ENCODE results near the gene CERS4.
"Not testable (repeated sequence)": the region's sequence is repeated elsewhere in the genome, so short reads cannot be mapped to it uniquely, and the experiment has no call there.

CERS4 gene

DNA sequence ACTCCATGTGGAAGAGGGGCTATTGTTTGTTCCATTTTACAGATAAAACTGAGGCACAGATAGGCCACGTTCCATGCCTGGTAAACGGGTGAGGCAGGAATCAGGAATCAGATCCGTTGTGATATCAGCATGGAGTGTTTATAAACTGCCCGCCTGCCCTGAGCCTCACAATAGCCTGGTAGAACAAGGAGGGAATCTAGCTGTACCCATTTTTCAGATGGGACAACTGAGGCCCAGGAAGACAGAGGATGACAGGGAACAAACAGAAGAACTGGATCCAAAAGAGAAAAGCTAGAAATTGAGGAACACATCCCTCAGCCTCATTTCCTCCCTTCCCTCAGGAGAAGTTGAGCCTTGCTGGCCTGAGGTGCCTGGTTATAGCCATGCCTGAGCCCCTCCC, 32.5 kb downstream of the CERS4 start:
- no peak for DNase-seq (ENCODE audit: low read depth in 2 of 3, low spot score in 1 of 3)

DNA sequence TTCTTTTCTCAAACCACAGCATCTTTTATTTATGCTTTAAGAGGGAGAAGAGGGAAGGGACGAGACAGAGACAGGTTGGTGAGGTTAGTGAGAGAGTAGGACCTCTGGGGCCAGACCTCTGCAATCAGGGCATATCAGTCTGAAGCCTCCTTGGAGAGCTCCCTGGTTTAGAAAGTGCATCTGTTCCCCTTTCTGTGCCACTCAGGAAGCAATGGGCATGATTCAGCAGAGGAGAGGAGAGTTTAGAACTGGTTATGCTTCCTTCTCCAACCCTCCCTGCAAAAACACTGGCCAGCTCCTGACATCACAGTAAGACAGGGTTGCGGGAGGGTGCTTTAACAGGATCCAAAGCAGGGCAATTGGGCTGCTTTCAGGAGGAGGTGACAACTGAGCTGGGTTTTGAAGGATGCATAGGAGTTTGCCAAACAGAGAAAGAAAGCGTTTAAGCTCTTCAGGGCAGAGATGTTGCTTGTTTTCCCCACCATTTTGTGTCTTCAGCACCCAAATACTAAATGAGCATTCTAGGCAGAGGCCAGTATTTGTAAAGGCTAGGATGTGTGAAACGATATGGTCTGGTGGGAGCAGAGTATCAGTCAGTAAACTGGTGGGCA, 33.1 kb downstream of the CERS4 start:
- DNase-seq (ENCODE audit: low read depth in 2 of 3, low spot score in 1 of 3): no peak

DNA sequence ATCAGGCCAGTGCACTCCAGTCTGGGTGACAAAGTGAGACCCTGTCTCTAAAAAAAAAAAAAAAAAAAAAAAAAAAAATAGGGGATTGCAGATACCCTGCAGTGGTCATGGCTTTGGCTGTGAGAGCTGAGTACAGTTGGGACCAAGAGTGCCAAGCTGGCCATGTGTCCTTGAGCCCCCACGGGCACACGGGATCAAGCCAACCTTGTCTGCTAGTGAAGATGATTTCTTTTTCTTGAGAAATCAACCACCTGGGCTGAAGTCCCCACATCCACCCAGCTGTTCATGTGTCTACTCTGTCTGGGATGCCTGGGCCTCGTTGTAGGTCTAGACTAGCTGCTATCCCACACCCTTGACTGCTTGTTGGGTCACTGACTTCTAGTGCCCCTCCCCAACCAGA, 34.0 kb downstream of the CERS4 start:
- DNase-seq (ENCODE audit: low read depth in 2 of 3, low spot score in 1 of 3): no peak

DNA sequence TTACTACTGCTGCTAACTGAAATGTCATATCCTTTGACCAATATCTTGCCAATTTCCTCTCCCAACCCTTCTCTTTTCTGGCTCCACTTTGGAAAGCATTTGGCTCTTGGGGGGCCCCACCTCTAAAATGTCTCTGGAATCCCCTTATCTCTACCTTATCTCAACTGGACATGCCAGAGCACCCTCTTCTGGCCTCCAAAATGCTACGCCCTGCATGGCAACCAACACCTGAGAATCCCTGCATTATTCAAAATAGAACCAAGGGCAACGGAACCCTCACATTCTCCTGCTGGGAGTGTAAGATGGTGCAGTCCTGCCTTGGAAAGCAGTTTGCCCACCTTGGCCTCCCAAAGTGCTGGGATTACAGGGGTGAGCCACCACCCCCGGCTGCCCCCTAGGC, 35.3 kb downstream of the CERS4 start:
- no peak for DNase-seq (ENCODE audit: low read depth in 2 of 3, low spot score in 1 of 3)

DNA sequence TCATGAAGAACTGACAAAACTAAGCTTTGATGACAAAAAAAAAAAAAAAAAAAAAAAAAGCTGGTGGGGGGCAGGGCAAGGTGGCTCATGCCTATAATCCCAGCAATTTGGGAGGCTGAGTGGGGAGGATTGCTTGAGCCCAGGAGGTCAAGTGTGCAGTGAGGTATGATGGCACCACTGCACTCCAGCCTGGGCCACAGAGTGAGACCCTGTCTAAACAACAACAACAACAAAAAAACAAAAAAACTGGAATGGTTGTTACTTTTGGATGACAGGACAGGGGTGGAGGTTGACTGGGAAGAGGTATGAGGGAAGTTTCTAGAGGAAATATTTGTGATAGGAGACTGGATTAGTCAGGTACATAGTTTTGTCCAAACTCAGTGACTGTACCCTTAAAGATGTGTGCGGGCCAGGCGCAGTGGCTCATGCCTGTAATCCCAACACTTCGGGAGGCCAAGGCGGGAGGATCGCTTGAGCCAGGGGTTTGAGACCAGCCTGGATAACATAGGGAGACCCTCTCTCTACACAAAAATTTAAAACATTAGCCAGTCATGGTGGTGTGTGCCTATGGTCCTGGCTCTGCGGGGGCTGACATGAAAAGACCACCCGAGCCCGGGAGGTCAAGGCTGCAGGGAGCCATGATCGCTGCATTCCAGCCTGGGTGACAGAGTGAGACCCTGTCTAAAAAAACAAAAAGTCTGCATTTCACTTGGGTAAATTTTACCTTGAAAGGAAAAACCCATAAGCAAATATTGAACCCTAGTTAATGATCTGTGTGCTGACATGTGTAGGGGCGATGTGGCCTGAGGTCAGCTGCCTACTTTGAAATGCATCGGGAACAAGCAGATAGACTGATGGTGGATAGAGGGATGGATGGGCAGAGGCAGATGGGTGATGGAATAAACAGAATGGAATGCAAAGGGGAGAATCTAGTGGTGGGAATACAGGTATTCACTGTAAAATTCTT, 37.0 kb downstream of the CERS4 start:
- DNase-seq (ENCODE audit: low read depth in 2 of 3, low spot score in 1 of 3): no peak

DNA sequence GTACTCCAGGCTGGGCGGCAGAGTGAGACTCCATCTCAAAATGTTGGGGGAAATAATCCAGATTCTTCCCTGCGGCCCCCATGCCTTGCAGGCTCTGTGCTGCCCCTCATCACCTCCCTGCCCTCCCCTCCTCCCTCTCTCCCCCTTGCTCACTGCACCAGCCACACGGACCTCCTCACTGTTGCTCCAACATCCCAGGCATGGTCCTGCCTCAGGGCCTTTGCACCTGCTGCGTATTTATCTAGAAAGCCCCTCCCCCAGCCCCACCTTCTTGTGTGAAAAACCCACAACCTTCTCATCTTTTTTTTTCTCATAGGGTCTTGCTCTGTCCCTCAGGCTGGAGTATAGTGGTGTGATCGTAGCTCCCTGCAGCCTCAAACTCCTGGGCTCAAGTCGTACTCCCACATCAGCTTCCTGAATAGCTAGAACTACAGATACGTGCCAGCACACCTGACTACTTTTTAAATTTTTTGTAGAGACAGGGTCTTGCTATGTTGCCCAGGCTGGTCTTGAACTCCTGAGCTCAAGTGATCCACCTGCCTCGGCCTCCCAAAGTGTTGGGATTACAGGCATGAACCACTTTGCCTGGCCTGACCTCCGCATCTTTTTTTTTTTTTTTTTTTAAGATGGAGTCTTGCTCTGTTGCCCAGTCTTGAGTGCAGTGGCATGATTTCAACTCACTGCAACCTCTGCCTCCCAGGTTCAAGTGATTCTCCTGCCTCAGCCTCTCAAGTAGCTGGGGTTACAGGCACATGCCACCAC, 38.1 kb downstream of the CERS4 start:
- DNase-seq (ENCODE audit: low read depth in 2 of 3, low spot score in 1 of 3): not testable (repeated sequence)

DNA sequence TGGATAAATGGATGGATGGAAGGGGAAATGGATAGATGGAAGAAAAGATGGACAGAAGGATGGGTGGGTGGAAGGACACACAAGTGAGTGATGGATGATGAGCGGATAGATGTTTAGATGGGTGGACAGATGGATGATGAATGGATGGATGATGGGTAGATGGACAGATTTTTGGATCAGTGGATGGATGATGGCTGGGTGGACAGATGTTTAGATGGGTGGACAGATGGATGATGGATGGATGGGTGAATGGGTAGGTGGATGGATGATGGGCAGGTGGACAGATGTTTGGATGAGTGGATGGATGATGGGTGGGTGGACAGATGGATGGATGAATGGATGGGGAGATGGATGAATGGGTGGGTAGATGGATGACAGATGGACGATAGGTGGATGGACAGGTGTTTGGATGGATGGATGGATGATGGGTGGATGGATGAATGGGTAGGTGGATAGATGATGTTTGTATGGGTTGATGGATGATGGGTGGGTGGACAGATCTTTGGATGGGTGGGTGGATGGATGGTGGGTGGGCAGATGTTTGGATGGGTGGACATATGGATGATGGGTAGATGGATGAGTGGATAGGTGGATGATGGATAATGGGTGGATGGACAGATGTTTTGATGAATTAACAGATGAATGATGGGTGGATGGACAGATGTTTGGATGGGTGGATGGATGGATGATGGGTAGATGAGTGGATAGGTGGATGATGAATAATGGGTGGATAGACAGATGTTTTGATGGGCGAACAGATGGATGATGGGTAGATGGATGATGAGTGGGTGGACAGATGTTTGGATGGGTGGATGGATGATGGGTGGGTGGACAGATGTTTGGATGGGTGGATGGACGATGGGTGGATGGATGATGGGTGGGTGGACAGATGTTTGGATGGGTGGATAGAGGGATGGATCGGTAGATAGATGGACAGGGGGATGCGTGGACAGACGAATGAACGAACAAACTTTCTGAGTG, 39.5 kb downstream of the CERS4 start:
- DNase-seq (ENCODE audit: low read depth in 2 of 3, low spot score in 1 of 3): no peak

DNA sequence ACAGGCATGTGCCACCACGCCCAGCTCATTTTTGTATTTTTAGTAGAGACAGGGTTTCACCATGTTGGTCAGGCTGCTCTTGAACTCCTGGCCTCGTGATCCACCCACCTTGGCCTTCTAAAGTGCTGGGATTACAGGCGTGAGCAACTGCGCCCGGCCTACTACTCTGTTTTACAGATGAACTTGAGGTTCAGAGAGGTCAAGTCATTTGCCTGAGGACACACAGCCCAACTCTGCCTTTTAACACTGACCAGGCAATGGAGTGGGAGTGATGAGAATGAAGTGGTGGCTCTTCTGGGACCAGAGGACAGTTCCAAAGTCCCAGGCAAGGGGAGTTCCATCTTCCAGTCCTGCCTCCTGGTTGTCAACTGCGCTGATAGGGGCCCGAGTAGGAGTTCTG, 41.4 kb downstream of the CERS4 start:
- DNase-seq (ENCODE audit: low read depth in 2 of 3, low spot score in 1 of 3): no peak

DNA sequence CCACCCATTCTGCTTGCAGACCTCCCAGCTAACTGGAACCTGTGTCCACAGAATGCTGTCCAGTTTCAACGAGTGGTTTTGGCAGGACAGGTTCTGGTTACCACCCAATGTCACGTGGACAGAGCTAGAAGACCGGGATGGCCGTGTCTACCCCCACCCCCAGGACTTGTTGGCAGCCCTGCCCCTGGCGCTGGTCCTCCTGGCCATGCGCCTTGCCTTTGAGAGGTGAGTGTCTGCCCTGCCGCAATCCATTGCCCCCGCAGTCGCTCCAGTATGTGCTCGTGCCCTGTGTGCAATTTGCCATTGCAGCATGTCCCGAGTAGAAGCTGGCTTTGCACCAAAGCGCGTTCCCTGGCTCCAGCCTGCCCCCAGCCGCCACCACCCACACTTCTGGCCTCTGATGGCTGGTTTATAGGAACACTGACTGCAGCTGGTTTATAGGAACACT, 41.9 kb downstream of the CERS4 start:
- no peak for DNase-seq (ENCODE audit: low read depth in 2 of 3, low spot score in 1 of 3)

DNA sequence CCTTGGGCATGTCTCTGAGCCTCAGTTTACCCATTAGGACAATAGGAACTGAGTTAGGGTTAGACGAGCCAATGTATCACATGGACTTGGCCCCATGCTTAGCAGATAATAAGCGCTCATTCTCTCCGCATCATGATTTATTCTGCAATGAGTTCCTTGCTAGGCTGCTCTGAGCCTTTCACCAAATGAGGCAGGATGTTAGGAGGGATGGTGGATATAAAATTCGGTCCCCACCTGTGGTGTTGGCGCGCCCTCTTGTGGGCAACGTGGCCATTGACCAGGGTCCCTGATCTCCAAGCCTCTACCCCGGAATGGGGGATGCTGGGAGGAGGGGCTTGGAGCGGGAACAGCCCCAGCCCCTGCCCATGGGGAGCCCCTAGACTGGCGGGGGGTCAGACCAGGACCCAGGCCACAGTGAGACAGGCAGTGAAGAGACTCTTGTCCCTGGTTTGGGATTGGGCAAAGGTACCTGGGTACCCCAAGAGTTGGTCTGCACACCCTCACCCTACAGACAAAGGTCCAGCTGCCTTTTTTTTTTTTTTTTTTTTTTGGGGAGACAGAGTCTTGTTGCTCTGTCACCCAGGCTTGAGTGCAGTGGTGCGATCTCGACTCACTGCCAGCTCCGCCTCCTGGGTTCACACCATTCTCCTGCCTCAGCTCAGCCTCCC, 43.9 kb downstream of the CERS4 start:
- peak; percentile 68 to 85 (median 75) for DNase-seq (ENCODE audit: low read depth in 2 of 3, low spot score in 1 of 3)

DNA sequence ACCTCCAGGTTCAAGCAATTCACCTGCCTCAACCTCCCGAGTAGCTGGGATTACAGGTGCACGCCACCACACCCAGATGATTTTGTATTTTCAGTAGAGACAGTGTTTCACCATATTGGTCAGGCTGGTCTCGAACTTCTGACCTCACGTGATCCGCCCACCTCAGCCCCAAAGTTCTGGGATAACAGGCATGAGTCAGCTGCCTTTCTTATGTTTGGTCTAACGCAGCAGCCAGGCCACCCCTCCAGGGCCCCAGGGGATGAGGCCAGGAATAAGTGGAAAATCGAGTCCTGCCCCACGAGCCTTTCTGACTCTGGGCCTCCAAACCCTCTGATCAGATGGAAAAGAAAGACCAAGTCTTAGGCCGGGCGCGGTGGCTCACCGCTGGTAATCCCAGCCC, 44.5 kb downstream of the CERS4 start:
- no peak for DNase-seq (ENCODE audit: low read depth in 2 of 3, low spot score in 1 of 3)

DNA sequence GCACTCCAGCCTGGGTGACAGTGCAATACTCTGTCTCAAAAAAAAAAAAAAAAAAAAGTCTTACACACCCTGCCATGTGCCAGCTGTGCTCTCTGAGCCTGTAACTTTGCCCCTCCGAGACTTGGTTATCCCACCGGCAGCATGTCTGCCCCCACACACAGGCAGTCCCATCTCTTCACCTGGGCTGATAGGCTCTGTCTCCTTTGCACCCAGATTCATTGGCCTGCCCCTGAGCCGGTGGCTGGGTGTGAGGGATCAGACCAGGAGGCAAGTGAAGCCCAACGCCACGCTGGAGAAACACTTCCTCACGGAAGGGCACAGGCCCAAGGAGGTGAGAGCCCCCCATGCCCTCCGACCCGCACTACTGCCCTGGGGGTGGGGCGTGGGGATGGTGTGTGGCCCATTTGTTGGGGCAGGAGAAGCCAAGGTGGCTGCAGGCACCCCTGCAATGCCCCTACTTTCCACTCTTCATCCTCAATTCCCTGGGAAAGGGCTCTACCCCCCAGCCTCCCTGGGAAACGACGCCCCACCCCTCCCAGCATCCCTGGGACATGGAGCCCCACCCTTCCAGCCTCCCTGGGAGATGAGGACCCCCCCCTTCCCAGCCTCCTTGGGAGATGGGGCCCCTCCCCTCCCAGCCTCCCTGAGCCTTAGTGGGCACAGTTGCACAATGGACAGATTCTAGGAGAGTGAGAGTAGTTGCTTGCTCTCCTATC, 45.3 kb downstream of the CERS4 start:
- DNase-seq (ENCODE audit: low read depth in 2 of 3, low spot score in 1 of 3): no peak

DNA sequence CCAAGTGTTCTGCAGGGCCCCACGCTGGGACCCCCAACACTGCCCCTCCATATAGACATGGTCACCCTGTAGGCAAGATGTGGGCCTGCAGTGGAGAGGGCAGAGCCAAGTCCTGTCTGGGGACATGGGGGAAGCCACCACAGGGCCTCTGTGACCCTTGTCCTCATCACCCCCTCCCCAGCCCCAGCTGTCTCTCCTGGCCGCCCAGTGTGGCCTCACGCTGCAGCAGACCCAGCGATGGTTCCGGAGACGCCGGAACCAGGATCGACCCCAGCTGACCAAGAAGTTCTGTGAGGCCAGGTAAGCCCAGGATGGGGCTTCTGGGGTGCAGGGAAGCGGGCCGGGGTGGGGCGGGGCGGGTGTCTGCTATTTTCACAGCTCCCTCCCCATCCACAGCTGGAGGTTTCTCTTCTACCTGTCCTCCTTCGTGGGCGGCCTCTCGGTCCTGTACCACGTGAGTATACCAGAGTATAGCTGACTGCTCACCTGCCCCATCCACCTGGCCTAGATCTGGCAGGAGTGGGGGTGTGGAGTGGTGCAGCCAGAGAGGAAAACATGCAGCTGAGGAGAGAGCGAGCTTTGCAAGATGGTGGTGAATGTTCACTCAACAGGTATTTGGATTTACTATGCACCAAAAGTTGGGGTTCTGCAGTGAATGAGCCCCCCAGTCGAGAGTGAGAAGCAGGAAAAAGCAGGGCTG, 46.4 kb downstream of the CERS4 start:
- DNase-seq (ENCODE audit: low read depth in 2 of 3, low spot score in 1 of 3): no peak

DNA sequence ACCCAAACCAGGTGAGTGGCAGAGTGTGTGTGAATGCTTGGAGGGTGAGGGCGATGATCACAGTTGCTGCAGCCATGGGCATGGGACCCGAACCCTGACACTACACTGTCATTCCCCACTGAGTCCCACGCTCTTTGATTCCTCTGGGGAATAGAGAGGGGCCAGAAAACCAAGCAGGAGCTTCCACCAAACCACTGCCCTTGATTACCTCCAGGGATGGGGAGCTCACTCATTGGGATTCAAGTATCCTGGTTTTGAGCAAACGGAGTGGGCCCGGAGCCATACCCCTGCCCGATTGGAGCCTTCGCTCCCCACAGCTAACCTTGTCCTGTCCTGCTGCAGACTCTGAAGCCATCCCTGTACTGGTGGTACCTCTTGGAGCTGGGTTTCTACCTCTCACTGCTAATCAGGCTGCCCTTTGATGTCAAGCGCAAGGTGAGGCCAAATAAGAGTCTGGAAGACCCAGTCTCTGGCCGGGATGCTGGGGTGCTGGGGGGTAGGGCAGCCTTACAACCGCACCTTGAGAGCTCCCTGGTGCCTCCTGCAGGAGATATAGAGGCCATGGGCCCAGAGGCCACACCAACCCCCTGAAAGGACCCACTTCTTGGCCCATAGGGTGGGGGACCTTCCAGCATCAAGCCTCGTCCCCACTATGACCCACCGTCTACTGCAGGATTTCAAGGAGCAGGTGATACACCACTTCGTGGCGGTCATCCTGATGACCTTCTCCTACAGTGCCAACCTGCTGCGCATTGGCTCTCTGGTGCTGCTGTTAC, 47.3 kb downstream of the CERS4 start:
- no peak for DNase-seq (ENCODE audit: low read depth in 2 of 3, low spot score in 1 of 3)

DNA sequence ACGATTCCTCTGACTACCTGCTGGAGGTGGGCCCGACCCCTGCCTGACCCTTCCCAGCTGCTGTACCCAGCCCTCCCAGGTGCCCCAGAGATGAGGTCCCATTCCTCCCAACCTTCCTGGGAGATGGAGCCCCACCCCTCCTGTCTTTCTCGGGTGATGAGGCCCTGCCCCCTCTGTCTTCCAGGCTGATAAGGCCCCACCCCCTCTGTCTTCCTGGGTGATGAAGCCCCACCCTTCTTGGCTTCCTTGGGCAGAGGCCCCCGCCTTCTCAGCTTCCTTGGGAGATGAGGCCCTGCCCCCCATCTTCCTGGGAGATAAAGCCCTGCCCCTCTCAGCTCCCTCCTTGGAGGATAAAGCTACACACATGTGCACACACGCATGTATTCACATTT, 47.9 kb downstream of the CERS4 start:
- DNase-seq (ENCODE audit: low read depth in 2 of 3, low spot score in 1 of 3): no peak

DNA sequence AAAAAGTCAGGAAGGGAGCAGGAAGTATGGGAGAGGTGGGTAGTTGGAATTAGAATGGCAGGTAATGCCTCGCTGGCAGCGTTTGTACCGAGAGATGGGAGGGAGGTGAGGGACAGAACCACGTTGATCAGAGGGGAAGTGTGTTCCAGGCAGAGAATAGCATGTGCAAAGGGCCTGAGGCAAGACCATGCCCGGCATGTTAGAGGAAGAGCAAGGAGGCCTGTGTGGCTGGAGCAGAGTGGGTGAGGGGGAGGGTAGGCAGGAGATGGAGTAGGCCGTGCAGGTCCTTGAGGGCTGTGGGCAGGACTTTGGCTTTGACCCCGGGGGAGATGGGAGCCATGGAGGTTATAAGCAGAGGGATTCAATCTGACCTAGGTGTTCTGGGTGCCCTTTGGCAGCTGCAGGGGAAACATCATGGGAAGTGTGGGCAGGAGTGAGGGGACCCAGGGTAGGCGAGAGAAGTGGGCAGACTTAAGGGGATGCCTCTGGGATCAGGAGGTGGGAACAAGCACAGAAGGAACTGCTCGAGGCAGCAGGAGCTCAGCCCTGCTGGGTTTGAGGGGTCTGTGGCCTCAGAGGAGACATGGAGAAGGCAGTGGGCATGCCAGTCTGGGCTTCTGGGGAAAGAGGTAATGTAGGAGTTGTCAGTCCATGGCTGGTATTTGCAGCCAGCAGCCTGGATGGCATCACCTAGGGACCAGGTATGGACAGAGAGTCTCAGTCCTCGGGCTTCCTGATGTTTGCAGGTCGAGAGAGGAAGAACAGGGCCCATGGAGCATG, 50.2 kb downstream of the CERS4 start:
- no peak for DNase-seq (ENCODE audit: low read depth in 2 of 3, low spot score in 1 of 3)

DNA sequence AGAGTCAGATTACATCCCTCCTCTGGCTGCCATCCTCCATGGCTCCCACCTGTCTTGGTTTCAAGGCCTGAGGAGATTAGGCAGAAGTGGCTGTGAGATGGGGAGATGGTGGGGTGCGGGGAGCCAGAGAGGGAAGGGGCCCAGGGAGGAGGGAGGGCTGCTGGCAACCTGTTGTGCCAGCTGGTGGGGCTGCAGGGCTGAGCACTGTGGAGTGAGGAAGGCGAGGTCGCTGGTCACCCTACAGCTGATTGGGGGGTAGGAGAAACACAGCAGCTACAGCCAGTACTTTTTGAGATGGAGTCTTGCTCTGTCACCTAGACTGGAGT, 50.7 kb downstream of the CERS4 start:
- no peak for DNase-seq (ENCODE audit: low read depth in 2 of 3, low spot score in 1 of 3)

Data from stimulated activated CD4-positive, alpha-beta T cell treated with anti-CD3 and anti-CD28 coated beads, Interleukin-12 subunit alpha, Interleukin-12 subunit beta, amount 100 ng/mL, for 48 hours (primary cell).